Upper lobe of right lung (tissue), 1 donor: ENCODE measurements around the gene B9D2. TPM values are rescaled to one million over a fixed set of nuclear protein-coding genes. Genes with fewer than 3 reads are reported as not detected.
"Not testable (repeated sequence)": the region's sequence is repeated elsewhere in the genome, so short reads cannot be mapped to it uniquely, and the experiment has no call there.

Experiments used
- ATAC-seq: fragments of 200-7000 bp; cut with Tn5 transposase; one replicate; pipeline ENCODE4 v1.9.1; 2020; ENCODE audit warnings: mild to moderate bottlenecking, moderate library complexity
- DNase-seq: peaks from one replicate; pipeline ENCODE4 v3.0.0-alpha.2; 2020
- H3K27ac ChIP-seq: fragments of 200-600 bp; one replicate; pipeline ENCODE4 v1.8.0; 2022
- H3K27me3 ChIP-seq: fragments of 200-600 bp; one replicate; pipeline ENCODE4 v1.8.0; 2022; ENCODE audit warnings: mild to moderate bottlenecking
- H3K36me3 ChIP-seq: fragments of 200-600 bp; one replicate; pipeline ENCODE4 v1.8.0; 2022
- H3K4me1 ChIP-seq: fragments of 200-600 bp; one replicate; pipeline ENCODE4 v1.8.0; 2022
- H3K4me3 ChIP-seq: fragments of 200-600 bp; one replicate; pipeline ENCODE4 v1.8.0; 2022; ENCODE audit warnings: mild to moderate bottlenecking
- H3K9me3 ChIP-seq: fragments of 200-600 bp; one replicate; pipeline ENCODE4 v1.8.0; 2022
- intact Hi-C: fragments of 100-400 bp; cut with DNase I; formaldehyde crosslinking; loops from one replicate; pipeline ENCODE4 v1.11.0; 2022
- total RNA-seq: library from RNA; stranded (reverse); fragmentation: NEBNext Ultra II Directional; extraction: Animal tissue kit (Norgen Biotek cat#: 25700); gene quantifications from one replicate; pipeline ENCODE4 v1.2.1, GENCODE V29; 2021
- TF ChIP-seq, protein P1 (sequence below): fragments of 200-600 bp; IDR thresholded peaks from one replicate; pipeline ENCODE4 v1.8.0; 2022; ENCODE audit warnings: antibody characterized with exemption
- donor health status: DM: no; HTN: yes; CAD: no; lungs with severe emphysema.

The B9D2 gene
- total RNA-seq, 1 donor from 2014 or later, result 5.5 TPM

DNA sequence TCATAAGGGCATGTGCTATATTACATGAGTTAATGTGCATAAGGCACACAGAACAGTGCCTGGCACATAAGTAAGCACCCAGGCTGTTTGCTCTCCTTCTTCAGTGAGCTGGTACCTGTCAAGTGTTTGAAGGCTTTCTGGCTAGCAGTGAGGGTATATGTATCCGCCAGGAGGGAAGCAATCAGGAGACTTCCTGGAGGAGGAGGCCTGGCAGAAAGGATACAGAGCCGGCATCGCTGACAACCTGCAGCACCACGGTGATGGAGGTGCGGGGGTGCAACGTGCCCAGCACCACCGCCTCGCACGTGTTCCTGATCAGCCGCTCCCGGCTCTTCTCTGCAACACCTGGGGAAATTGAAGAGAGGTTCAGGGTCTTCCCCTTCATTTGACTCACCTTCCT is 27.7 kb upstream of the B9D2 start:
- Histone ChIP-seq H3K36me3 (peaks cover 33% of the 10 kb centered on the region), H3K9me3 (no peaks in the 10 kb centered on the region), H3K4me3 (no peak overlapping the region), H3K27me3 (no peaks in the 10 kb centered on the region), H3K27ac (no peak overlapping the region), H3K4me1 (peaks cover 4% of the 10 kb centered on the region)
- TF ChIP-seq, protein P1, sequence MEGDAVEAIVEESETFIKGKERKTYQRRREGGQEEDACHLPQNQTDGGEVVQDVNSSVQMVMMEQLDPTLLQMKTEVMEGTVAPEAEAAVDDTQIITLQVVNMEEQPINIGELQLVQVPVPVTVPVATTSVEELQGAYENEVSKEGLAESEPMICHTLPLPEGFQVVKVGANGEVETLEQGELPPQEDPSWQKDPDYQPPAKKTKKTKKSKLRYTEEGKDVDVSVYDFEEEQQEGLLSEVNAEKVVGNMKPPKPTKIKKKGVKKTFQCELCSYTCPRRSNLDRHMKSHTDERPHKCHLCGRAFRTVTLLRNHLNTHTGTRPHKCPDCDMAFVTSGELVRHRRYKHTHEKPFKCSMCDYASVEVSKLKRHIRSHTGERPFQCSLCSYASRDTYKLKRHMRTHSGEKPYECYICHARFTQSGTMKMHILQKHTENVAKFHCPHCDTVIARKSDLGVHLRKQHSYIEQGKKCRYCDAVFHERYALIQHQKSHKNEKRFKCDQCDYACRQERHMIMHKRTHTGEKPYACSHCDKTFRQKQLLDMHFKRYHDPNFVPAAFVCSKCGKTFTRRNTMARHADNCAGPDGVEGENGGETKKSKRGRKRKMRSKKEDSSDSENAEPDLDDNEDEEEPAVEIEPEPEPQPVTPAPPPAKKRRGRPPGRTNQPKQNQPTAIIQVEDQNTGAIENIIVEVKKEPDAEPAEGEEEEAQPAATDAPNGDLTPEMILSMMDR, result no peak
- ATAC-seq (no peak), DNase-seq (no peak)
- intact Hi-C loops, result no loop called here

DNA sequence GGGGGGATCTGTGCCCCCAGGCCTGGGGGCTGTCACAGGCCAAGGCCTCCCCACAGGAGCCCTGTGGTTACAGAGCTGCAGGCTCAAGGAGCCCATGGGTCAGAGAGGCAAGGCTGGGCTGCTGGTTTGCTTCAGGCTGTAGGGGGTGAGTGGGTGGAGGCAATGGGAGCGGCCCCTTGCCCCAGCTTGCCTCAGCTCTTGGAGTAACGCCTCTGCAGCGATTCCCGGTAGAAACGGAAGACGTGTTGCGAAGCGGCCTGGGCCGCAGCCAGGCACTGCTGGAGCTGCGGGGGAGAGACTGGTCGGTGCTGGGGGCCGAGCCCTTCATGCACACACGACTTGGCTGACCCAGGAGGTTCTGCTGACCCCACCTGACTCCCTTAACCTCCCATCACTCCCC is 22.5 kb upstream of the B9D2 start:
- no peaks in the 10 kb centered on the region for H3K4me1 ChIP-seq
- H3K4me3 ChIP-seq, result no peak overlapping the region
- peak; percentile 54 for ATAC-seq
- H3K36me3 ChIP-seq, result peaks cover 27% of the 10 kb centered on the region
- no peak overlapping the region for H3K27ac ChIP-seq
- TF ChIP-seq, protein P1, result no peak
- intact Hi-C loops, result no loop called here
- H3K9me3 ChIP-seq, result no peaks in the 10 kb centered on the region
- H3K27me3 ChIP-seq, result no peaks in the 10 kb centered on the region
- DNase-seq, result no peak

DNA sequence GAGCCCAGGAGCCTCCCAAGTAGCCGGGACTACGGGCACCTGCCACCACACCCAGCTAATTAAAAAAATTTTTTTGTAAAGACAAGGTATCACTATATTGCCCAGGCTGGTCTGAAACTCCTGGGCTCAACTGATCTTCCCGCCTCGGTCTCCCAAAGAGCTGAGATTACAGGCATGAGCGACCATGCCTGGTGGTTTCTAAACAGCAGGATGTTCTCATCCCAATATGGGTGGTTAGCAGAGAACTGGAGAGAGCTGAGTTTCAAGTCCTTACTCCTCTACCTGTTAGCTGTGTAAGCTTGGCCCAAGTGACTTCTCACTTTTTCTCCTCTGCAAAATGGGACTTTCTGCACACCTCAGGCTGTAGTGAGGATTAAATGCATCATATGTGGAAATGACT is 20.4 kb upstream of the B9D2 start:
- TF ChIP-seq, protein P1, result no peak
- Histone ChIP-seq H3K36me3 (peaks cover 7% of the 10 kb centered on the region), H3K27me3 (no peaks in the 10 kb centered on the region), H3K9me3 (no peaks in the 10 kb centered on the region), H3K4me3 (no peak overlapping the region), H3K4me1 (no peaks in the 10 kb centered on the region), H3K27ac (no peak overlapping the region)
- ATAC-seq, result no peak
- intact Hi-C loops, result no loop called here
- DNase-seq, result no peak

- ATAC-seq, H3K4me3 ChIP-seq, DNase-seq, H3K27me3 ChIP-seq, H3K27ac ChIP-seq, H3K36me3 ChIP-seq, H3K9me3 ChIP-seq, intact Hi-C loops, H3K4me1 ChIP-seq: not testable (repeated sequence)
These were observed 17.6 kb upstream of the B9D2 start for GRCh38 chr19:41381536-41381935.

GRCh38 chr19:41377977-41378709 is 14.2 kb upstream of the B9D2 start:
- peaks cover 18% of the 10 kb centered on the region for H3K4me1 ChIP-seq
- ATAC-seq (no peak), DNase-seq (no peak)
- no peaks in the 10 kb centered on the region for H3K27me3 ChIP-seq
- TF ChIP-seq, protein P1, result peak; percentile 14
- no peaks in the 10 kb centered on the region for H3K9me3 ChIP-seq
- H3K4me3 ChIP-seq, result no peak overlapping the region
- no peak overlapping the region for H3K27ac ChIP-seq
- no peaks in the 10 kb centered on the region for H3K36me3 ChIP-seq
- intact Hi-C loops, result no loop called here

GRCh38 chr19:41376998-41377365 is 13.0 kb upstream of the B9D2 start:
- Histone ChIP-seq H3K27ac (peak overlapping the region; percentile 80), H3K9me3 (no peaks in the 10 kb centered on the region), H3K4me1 (peaks cover 18% of the 10 kb centered on the region), H3K27me3 (no peaks in the 10 kb centered on the region), H3K4me3 (peak overlapping the region; percentile 77), H3K36me3 (no peaks in the 10 kb centered on the region)
- ATAC-seq (peak; percentile 80), DNase-seq (peak; percentile 75)
- intact Hi-C loops, result no loop called here
- TF ChIP-seq, protein P1, result no peak
